ENCODE measurements around the gene TEDC2.
A peak's percentile ranks its signal among the peaks of the same experiment; 100 is the strongest.

Gene TEDC2

DNA sequence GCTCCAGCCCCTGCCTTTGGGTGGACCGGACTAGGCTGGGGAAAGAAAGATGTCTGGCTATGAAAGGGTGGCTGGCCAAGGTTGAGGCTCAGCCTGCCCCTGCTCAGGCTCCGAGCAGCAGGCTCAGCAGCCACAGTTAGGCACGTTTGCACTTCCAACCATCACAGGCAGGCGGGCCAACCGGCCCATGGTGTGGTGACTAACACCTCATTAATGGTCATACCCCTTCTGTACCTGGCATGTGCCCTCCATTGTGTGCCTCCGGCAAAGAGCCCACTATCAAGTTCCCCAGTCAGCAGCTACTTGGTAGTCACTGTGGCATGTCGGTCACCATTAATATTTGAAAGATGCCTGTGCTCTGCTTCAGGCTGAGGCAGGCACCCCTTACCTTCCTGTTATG lies 21.8 kb downstream of the TEDC2 start:
- TF ChIP-seq, protein P1, sequence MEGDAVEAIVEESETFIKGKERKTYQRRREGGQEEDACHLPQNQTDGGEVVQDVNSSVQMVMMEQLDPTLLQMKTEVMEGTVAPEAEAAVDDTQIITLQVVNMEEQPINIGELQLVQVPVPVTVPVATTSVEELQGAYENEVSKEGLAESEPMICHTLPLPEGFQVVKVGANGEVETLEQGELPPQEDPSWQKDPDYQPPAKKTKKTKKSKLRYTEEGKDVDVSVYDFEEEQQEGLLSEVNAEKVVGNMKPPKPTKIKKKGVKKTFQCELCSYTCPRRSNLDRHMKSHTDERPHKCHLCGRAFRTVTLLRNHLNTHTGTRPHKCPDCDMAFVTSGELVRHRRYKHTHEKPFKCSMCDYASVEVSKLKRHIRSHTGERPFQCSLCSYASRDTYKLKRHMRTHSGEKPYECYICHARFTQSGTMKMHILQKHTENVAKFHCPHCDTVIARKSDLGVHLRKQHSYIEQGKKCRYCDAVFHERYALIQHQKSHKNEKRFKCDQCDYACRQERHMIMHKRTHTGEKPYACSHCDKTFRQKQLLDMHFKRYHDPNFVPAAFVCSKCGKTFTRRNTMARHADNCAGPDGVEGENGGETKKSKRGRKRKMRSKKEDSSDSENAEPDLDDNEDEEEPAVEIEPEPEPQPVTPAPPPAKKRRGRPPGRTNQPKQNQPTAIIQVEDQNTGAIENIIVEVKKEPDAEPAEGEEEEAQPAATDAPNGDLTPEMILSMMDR (IDR thresholded peaks at IDR 0.05; ENCODE audit: unreplicated experiment in 3 of 3): no peak
- Mint-ChIP-seq H3K4me1 (peaks cover 60% of the 10 kb centered on the region), H3K27me3 (ENCODE audit: low read depth) (peaks cover 3% of the 10 kb centered on the region), H3K27ac (peak overlapping the region in 2 of 3 experiments; percentile 46 to 91), H3K9me3 (no peaks in the 10 kb centered on the region), H3K36me3 (ENCODE audit: low read depth) (no peaks in the 10 kb centered on the region), H3K4me3 (peak overlapping the region in 1 of 3 experiments; percentile 37)

- TF ChIP-seq, protein P1 (IDR thresholded peaks at IDR 0.05; ENCODE audit: unreplicated experiment in 3 of 3): no peak
- Mint-ChIP-seq H3K4me1 (peaks cover 61% of the 10 kb centered on the region), H3K27me3 (ENCODE audit: low read depth) (no peaks in the 10 kb centered on the region), H3K4me3 (peak overlapping the region in 2 of 3 experiments; percentile 35 to 37), H3K9me3 (no peaks in the 10 kb centered on the region), H3K27ac (peak overlapping the region; percentile 30 to 91 (median 76)), H3K36me3 (ENCODE audit: low read depth) (no peaks in the 10 kb centered on the region)
These were observed 22.3 kb downstream of the TEDC2 start for GRCh38 chr16:2482249-2482648.

DNA sequence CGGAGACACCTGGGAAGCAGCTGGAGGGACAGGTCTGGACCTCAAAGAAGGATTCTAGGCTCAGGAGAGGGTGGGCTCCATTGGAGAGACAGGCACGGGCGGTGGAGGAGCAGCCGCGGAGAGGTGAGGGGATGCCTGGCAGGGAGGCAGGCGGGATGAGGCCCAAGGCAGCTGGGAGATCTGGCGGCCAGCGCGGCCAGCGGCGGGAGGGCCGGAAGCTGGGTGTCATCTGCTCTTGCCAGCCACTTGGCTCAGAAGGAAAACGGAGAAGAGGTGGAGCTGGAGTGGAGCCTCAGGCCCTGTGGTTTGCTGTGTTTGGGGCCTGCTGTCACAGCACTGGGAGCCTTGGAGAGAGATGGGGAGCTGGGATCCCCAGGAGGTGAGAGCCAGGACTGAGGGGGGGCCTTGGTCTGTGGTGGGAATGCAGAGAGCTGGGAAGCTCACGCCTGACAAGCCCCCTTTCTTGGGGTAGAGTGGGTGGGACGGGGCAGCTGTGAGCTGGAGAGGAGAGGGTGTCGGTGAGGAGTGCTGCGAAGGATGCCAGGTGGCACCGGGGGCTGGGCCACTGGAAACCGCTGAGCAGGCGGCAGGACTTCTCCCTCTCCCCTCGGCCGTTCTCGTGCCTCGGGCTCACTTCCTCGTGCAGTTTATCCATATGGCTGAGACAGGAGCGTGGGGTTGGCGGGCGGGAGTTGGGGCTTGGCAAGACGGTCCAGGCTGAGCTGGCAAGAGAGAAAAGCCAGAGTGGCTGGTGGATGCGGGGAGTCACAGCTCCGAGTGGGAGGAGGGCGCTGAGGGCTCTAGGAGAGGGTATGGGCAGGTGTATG lies 23.0 kb downstream of the TEDC2 start:
- H3K27ac Mint-ChIP-seq: peak overlapping the region; percentile 44 to 91 (median 76)

GRCh38 chr16:2483939-2484897 lies 24.3 kb downstream of the TEDC2 start:
- H3K27me3 Mint-ChIP-seq (ENCODE audit: low read depth): no peaks in the 10 kb centered on the region
- peak overlapping the region; percentile 71 to 91 (median 85) for H3K27ac Mint-ChIP-seq
- TF ChIP-seq, protein P1 (IDR thresholded peaks at IDR 0.05; ENCODE audit: unreplicated experiment in 3 of 3): no peak
- peak overlapping the region in 1 of 3 experiments; percentile 47 for H3K4me3 Mint-ChIP-seq
- peaks cover 62% of the 10 kb centered on the region for H3K4me1 Mint-ChIP-seq
- no peaks in the 10 kb centered on the region for H3K9me3 Mint-ChIP-seq
- no peaks in the 10 kb centered on the region for H3K36me3 Mint-ChIP-seq (ENCODE audit: low read depth)

More for the DNA sequence above, 23.0 kb downstream of the TEDC2 start:
- peaks cover 63% of the 10 kb centered on the region for H3K4me1 Mint-ChIP-seq
- no peaks in the 10 kb centered on the region for H3K36me3 Mint-ChIP-seq (ENCODE audit: low read depth)
- no peaks in the 10 kb centered on the region for H3K27me3 Mint-ChIP-seq (ENCODE audit: low read depth)
- no peaks in the 10 kb centered on the region for H3K9me3 Mint-ChIP-seq
- peak overlapping the region; percentile 18 to 47 (median 36) for H3K4me3 Mint-ChIP-seq
- TF ChIP-seq, protein P1 (IDR thresholded peaks at IDR 0.05; ENCODE audit: unreplicated experiment in 3 of 3): no peak

DNA sequence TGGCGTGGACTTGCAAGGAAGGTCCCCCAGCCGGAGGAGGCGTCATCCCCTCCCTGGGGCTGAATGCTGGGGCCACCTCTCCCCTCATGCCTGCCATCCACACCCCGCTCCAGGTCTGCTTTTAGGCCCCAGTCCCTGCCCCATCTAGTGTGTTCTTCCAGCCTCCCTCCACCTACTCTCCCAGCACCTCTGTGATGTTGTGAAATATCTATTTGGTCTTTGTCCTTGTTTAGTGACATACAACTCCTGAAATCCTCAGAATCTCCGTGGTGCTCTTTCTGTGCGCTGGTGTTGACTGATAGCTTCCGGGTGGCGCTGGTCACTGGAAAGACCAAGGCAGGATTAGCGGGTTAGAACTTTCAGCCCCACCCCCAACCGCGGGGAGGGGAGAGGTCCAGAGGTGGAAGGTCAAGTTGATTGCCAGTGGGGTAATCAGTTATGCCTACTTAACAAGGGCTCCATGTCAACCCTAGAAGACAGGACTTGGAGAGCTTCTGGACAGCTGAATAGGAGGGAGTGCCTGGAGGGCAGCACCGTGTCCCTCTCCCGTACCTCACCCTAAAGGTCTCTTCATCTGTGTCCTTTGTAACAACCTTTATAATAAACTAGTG lies 25.1 kb downstream of the TEDC2 start:
- H3K27ac Mint-ChIP-seq: peak overlapping the region; percentile 57 to 91 (median 71)
- no peaks in the 10 kb centered on the region for H3K27me3 Mint-ChIP-seq (ENCODE audit: low read depth)
- peaks cover 62% of the 10 kb centered on the region for H3K4me1 Mint-ChIP-seq
- no peaks in the 10 kb centered on the region for H3K36me3 Mint-ChIP-seq (ENCODE audit: low read depth)
- no peak overlapping the region for H3K4me3 Mint-ChIP-seq
- no peaks in the 10 kb centered on the region for H3K9me3 Mint-ChIP-seq
- TF ChIP-seq, protein P1 (IDR thresholded peaks at IDR 0.05; ENCODE audit: unreplicated experiment in 3 of 3): no peak

Measured in nephron (organoid).